ENCODE data around the gene KLHDC9. TPM values are rescaled to one million over a fixed set of nuclear protein-coding genes. Genes with fewer than 3 reads are reported as not detected.
"Not testable (repeated sequence)": the region's sequence is repeated elsewhere in the genome, so short reads cannot be mapped to it uniquely, and the experiment has no call there.

The KLHDC9 gene, protein sequence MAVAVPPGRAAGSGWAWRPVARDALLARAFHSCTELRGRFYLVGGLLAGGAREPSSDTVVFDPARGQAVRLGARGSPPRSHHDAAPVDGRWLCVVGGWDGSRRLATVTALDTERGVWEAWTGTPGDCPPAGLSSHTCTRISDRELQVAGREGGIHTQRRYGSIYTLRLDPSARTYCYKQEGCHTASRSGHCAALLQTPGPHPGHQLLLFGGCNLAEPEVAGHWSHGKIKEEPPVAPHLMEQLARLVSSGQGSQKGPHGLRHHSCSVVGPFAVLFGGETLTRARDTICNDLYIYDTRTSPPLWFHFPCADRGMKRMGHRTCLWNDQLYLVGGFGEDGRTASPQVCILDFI
- under 1 TPM; 0.38 to 0.53 TPM for total RNA-seq

DNA sequence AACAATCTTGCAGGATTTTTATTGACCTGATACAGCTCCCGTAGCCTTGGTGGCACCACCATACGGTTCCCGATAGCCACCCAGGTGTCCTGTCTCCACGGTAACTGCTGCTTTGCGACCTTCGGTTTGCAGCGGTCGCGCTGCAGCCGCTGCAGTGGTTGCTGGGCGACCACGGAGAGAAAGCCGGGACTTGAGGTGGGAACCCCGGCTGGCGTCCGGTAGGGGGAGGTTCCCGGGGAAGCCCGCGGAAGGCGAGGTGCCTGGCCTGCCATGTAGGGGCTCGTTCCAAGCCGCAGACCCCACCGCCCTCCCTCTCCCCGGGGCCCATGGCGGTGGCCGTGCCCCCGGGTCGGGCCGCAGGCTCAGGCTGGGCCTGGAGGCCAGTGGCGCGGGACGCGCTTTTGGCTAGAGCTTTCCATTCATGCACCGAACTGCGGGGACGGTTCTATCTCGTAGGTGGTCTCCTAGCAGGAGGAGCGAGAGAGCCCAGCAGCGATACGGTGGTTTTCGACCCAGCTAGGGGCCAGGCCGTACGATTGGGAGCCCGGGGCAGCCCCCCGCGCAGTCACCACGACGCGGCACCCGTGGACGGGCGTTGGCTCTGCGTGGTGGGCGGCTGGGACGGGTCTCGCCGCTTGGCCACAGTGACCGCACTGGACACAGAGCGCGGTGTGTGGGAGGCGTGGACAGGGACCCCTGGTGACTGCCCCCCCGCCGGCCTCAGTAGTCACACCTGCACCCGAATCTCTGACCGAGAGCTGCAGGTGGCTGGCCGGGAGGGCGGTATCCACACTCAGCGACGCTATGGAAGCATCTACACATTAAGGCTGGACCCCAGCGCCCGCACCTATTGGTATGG, at the start of gene KLHDC9:
Gene KLHDC9 (plus strand): TSS at position 152 of the 859 bp plus-strand sequence. CDS start 175 bp downstream, at position 327.
- CTCF ChIA-PET: interaction anchor here (0.6 to 4.0 kb wide), 32 partner anchors 10 to 866 kb away, joined by 3 to 42 read pairs (median 3); partner anchors contain the start of genes ARHGAP30, F11R, NECTIN4 and TSTD1
- POLR2A ChIA-PET: interaction anchor here (0.6 to 1.9 kb wide), 3 partner anchors 28 to 53 kb away, joined by 4 to 8 read pairs (median 5); partner anchors contain the start of genes ARHGAP30 and USF1

DNA sequence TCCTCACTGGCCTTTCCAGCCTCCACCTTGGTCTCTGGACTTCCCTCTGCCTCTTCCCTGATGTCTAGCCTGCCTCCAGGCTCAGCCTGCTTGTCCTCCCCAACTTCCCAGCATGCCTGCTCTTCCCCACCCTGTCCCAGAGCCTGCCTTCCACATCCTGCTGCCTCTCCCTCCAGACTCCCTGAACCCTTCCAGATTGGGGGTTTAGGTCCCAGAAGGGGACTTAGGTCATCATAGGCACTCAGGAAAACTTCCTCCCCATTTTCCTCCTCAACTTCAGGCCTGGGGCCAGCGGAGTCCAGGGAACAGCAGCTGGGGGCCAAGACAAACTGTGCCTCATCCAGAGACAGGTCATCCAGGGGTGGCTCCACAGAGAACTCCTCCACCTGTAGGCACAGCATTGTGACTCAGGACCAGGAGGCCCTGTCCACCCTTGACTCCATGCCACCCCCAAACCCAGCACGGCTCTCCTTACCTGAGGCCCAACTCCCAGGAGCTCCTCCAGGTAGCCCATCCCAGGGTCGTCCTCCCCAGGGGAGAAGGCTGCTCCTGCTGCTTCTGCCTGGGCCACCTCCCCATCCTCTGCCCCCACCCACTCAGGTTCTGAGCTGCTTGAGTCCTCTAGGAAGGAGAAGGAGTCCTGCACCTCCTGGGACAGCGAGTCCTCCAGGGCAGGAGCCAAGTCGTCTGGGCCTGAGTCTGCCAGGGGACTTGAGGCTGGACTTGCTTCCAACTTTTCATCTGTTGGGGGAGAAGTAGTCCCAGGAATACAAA, 49.0 kb upstream of the KLHDC9 start:
- CTCF ChIA-PET: no interaction called here
- POLR2A ChIA-PET: interaction anchor here (0.7 kb wide), 1 partner anchor 13 kb away, joined by 7 read pairs; no protein-coding TSS in a partner anchor

DNA sequence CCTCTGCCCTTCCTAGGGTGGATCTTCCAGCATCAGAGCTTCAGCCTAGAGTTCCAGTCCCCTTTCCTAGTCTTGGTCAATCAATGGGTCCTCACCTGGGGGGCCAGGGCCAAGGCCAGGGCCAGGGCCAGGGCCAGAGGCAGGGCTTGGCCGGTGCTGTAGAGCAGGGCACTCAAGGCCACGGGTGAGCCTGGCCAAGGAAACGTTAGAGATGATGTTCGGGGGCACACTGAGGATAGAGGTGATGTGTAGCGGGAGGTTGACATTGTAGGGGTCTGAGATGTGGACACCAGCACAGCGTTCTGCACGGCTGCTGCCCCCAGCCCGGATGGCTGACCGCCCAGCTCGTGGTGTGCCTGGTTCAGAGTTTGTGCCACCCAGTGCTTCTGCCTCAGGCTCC, 46.9 kb upstream of the KLHDC9 start:
- ChIA-PET POLR2A (no interaction called here), CTCF (interaction anchor here (1.2 to 1.5 kb wide), 2 partner anchors 11 to 18 kb away, joined by 4 to 5 read pairs; no protein-coding TSS in a partner anchor)

DNA sequence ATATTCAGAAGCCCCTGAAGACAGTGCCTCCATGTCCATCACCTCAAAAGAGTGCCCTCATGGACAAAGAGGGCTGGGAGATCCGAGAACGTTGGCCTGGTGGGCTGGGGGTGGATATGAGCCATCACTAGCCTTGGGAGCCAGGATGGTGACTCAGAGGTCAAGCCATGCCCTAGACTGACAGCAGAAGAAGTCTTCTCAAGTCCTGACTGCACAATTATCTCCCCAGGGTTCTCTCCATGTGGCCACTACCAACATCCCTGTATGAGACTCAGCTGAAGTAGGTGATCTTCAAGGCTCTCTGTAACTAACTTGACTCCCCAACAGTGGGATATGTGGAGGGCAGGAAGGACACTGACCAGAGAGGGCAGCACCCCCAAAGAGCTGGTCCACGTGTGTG, 45.3 kb upstream of the KLHDC9 start:
- ChIA-PET CTCF (no interaction called here), POLR2A (no interaction called here)

DNA sequence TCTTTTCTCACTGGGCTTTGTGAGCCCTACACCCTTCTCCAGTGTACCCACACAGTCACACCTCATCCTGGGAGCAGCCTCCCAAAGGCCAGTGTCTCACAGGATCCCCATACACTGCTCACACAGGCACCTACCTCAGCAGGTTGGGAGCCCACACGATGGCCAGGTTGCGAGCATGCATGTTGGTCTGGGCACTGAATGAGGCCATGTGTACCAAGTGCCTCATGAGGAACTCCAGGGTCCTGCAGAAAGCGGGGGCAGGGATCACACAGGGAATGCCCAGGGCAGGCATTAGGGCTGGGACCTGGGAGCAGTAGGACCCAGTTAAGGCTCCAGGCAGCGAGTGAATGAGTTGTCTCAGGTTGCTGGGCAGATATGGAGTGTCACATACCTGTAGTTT, 43.9 kb upstream of the KLHDC9 start:
- CTCF ChIA-PET: no interaction called here
- POLR2A ChIA-PET: no interaction called here

DNA sequence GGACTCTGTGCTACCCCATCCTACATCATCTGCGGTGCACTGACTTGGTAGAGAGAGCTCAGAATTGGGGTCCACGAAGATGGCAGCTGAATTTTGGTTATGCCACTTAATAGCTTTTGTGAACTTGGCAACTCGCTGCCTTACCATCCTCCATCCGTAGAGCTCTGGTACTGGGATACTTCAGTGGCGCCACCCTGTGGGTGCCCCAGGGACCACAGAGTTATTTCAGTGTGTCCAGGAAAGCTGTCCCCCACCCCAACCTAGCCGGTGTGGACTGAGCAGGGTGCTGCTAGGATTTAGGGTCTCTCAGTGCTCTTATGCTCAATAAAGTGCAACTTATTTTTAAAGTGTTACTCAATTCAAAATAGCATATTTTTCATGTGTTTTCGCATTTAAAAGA, 43.4 kb upstream of the KLHDC9 start:
- CTCF ChIA-PET: interaction anchor here (1.2 kb wide), 1 partner anchor 17 kb away, joined by 3 read pairs; no protein-coding TSS in a partner anchor
- POLR2A ChIA-PET: interaction anchor here (0.9 kb wide), 1 partner anchor 10 kb away, joined by 4 read pairs; no protein-coding TSS in a partner anchor

DNA sequence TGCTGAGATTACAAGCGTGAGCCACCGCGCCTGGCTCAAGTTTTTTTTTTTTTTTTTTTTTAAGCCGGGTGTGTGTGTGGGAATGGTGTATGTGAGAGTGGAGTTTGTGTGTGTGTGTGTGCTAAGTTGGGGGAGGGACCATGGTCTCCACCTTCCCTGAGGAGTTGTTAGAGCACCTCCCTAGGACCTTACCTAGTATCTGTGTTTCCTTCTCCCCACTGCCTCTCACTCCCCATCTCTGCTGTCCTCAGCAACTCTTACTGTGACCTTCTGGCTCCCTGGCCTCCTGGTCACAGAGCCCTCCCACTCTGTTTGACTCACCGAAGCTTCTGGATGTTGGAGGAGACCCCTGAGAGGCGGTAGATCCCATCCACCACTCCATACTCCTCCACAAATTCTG, 38.9 kb upstream of the KLHDC9 start:
- ChIA-PET POLR2A (interaction anchor here (0.7 kb wide), 1 partner anchor 10 kb away, joined by 3 read pairs; the partner anchor contains the start of gene ARHGAP30), CTCF (interaction anchor here (1.2 kb wide), 1 partner anchor 17 kb away, joined by 5 read pairs; no protein-coding TSS in a partner anchor)

DNA sequence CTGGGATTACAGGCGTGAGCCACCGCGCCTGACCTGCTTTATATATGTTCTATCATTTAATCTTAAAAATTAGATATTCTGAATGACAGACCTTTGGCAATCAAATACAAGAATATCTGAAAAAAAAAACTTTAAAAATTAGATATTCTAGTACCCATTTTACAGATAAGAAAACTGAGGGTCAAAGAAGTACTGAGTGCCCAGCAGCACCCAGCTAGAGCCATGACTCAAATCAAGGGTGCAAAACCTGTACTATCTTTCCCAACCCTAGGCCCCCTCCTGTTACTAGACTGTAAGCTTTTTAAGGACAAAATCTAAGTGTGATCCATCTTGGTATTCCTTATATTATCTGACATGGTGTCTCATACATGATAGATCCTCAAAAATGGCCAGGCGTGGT, 36.7 kb upstream of the KLHDC9 start:
- POLR2A ChIA-PET: interaction anchor here (1.8 kb wide), 1 partner anchor 8 kb away, joined by 6 read pairs; the partner anchor contains the start of gene ARHGAP30
- CTCF ChIA-PET: interaction anchor here (0.7 to 1.8 kb wide), 7 partner anchors 8 to 89 kb away, joined by 3 to 6 read pairs (median 3); partner anchors contain the start of gene ARHGAP30

DNA sequence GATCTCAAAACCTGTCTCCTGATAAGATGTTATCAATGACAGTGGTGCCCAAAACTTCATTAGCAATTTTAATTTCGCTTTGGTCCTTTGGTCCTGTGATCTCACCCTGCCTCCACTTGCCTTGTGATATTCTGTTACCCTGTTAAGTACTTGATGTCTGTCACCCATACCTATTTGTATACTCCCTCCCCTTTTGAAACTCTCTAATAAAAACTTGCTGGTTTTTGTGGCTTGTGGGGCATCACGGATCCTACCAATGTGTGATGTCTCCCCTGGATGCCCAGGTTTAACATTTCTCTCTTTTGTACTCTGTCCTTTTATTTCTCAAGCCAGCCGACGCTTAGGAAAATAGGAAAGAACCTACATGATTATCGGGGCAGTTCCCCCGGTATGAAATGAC, 34.2 kb upstream of the KLHDC9 start:
- CTCF ChIA-PET: interaction anchor here (1.6 kb wide), 1 partner anchor 24 kb away, joined by 8 read pairs; no protein-coding TSS in a partner anchor
- POLR2A ChIA-PET: not testable (repeated sequence)

DNA sequence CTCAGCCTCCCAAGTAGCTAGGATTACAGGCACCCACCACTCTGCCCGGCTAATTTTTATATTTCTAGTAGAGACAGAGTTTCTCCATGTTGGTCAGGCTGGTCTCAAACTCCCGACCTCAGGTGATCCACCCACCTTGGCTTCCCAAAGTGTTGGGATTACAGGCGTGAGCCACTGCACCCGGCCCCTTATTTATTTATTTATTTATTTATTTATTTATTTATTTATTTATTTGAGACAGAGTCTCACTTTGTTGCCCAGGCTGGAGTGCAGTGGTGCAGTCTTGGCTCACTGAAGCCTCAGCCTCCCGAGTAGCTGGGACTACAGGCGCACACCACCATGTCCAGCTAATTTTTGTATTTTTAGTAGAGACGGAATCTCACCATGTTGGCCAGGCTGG, 32.5 kb upstream of the KLHDC9 start:
- ChIA-PET CTCF (interaction anchor here (0.7 to 5.3 kb wide), 7 partner anchors 20 to 221 kb away, joined by 3 to 42 read pairs (median 6); partner anchors contain the start of genes KLHDC9 and USF1), POLR2A (interaction anchor here (1.0 kb wide), 1 partner anchor 27 kb away, joined by 3 read pairs; the partner anchor contains the start of gene TSTD1)

DNA sequence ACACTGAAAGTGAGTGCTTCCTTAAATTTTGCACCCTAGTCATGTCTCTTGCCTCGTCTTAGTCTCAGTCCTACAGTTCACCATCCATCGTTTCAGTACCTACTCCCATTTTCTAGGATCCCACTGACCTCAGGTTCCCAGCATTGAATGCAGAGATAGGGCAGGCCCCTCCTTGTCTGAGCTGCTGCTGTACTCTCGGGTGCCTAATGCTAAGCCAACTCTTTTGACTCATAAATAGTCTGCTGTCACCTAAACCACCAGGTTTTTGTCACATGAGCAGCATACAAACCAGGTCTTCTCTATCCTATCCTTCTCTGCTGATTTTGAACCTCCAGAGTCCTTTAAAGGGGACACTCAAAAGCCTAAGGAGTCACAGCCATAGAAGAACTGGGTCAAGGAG, 31.5 kb upstream of the KLHDC9 start:
- ChIA-PET CTCF (interaction anchor here (0.6 to 5.3 kb wide), 4 partner anchors 31 to 222 kb away, joined by 4 to 42 read pairs (median 6); partner anchors contain the start of gene KLHDC9), POLR2A (no interaction called here)

DNA sequence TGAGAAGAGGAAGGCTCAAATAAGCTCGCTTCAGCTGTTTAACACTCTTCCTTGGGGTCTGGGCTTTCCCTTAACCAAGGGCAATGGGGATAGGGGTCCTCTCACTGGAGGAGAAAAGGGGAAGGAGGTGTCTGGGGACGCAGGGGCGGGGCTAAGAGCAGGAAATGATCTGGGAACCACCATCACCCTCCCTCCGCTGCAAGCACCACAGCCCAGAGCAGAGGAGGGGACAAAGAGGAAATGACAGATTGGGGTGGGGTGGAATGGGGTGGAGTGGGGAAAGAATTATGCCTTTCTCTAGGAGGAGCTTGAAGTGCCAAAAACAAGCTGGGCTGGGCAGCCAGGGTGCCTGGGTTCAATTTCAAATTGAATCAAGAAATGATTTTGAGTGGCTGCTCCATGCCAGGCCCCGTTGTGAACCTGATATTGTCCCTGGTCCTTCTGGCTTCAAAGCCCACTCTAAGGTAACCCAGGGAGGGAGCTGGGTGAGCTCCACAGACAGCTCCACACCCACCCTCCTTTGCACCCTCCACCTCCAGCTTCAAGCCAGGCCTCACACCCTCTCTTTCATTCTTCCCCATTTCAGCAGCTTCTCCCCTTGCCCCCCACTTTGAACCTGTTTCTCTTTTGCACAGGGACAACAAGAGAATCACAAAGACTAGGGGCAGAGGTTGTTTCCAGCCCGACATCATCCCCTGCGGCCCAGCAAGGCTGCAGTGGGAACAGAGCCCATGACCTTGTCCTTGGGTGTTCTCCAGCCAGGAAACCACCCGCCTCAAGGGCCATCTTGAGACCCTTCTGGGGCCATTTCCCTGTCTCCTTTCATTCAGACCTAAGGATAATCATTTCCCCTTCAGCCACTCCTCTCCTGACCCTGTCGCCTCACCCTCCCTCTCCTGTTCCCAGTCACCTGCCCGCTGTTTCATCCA, 29.6 kb upstream of the KLHDC9 start:
- POLR2A ChIA-PET: interaction anchor here (1.0 to 3.9 kb wide), 7 partner anchors 7 to 64 kb away, joined by 3 to 45 read pairs (median 6); partner anchors contain the start of genes F11R, NIT1, PFDN2 and TSTD1

DNA sequence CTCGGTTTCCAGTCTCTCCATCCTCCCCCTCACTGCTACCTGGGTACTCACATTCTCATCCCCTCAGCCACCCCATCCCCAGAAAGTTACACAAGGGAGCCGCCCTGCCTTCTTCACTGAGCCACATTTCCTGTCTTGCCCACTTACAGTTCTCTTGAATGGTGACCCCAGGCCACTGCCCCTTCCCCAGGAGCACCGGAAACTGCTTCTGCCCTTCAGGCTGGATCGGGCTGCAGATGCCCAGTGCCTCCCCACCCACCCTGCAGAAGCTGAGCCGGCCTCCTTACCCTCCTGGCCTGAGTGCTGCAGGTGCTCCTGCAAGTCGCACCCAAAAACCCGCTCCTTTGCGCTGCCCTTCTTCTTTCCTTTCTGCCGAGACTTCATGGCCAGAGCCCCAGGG, 28.9 kb upstream of the KLHDC9 start:
- ChIA-PET CTCF (interaction anchor here (0.8 to 5.3 kb wide), 9 partner anchors 8 to 48 kb away, joined by 3 to 42 read pairs (median 6); partner anchors contain the start of genes KLHDC9, NIT1, PFDN2 and USF1), POLR2A (interaction anchor here (0.8 to 3.9 kb wide), 9 partner anchors 8 to 64 kb away, joined by 3 to 45 read pairs (median 6); partner anchors contain the start of genes F11R, KLHDC9, NIT1 and PFDN2)

More for the DNA sequence above, 29.6 kb upstream of the KLHDC9 start:
- CTCF ChIA-PET: interaction anchor here (0.6 to 5.3 kb wide), 11 partner anchors 8 to 67 kb away, joined by 3 to 42 read pairs (median 4); partner anchors contain the start of genes KLHDC9, NIT1, PFDN2 and USF1

DNA sequence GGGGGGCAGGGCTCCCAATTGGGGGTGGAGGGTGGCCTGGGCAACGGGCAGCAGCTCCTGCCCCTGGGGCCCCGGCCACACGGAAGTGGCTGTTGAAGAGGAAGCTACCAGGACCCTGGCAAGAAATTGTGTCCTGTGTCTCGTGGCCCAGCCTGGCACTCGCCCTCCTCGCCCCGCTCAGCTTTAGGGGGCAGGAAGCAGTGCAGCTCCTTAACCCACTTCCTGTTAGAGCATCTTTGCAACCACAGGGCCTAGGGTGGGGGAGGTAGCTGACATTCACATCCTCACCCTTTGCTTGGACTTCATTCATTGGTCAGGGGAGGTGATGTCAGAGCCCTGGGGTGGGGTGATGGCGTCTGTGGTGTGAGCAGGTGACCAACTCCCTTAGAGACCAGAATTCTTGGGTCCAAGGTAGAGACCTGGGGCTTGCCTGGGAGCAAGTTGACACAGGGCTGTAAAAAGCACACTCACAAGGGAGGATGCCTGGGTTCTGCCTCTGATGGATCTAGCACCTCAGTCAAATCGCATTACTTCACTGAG, 28.4 kb upstream of the KLHDC9 start, which contains the start of gene ARHGAP30:
Gene ARHGAP30 (minus strand): TSS at position 161 of the 540 bp plus-strand sequence. CDS start 267 bp downstream, outside the sequence.
- CTCF ChIA-PET: interaction anchor here (0.9 to 5.3 kb wide), 10 partner anchors 9 to 64 kb away, joined by 3 to 42 read pairs (median 6); partner anchors contain the start of genes KLHDC9, NIT1, PFDN2 and USF1
- POLR2A ChIA-PET: interaction anchor here (0.6 to 3.9 kb wide), 11 partner anchors 9 to 63 kb away, joined by 3 to 45 read pairs (median 4); partner anchors contain the start of genes F11R, KLHDC9, NIT1 and PFDN2

DNA sequence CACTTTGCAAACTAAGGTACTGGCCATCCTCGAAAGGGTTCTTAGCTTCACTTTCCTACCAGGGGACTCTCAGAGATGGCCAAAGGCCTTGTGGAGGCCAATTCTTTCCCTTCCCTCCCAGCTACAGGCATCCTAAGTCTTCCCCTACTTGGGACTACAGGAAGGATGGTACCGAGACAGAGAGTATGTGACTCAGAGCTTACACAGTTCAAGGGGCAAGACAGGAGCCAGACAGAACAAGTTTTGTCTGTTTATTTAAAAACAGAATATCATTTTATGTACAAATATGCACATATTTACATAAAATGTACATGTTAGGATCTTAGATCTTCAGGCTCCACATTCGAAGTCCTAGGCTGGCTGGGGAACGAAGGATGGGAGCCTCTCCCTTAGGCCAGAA, 27.4 kb upstream of the KLHDC9 start:
- CTCF ChIA-PET: interaction anchor here (0.9 to 5.3 kb wide), 9 partner anchors 9 to 63 kb away, joined by 3 to 42 read pairs (median 4); partner anchors contain the start of genes KLHDC9, NIT1 and PFDN2
- POLR2A ChIA-PET: interaction anchor here (1.3 to 3.9 kb wide), 5 partner anchors 10 to 50 kb away, joined by 3 to 45 read pairs (median 6); partner anchors contain the start of genes F11R, KLHDC9, NIT1 and PFDN2

DNA sequence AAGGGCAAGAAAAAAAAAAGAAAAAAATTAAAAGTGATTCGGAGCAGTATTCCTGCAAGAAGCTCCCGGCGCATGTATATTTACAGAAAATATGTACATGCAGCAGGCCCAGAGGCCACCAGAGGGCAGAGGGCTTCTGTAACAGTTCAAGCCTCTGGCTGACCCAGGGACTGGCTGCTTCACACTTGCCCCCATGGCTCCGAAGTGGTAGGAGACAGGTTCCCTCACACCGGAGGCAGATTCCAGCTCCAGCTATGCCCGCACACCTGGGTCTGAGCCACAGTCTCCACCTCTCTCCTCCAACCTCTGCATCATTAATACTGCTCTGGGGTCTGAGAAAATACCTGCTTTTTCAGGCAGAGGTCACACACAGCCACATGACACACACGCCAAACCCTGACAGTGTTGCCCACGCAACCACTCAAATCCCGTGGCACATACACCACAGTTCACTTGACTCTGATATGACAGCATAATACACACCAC, 26.2 kb upstream of the KLHDC9 start:
- CTCF ChIA-PET: interaction anchor here (0.7 to 3.5 kb wide), 12 partner anchors 10 to 86 kb away, joined by 3 to 11 read pairs (median 4); partner anchors contain the start of genes NIT1, PFDN2, TSTD1 and USF1
- POLR2A ChIA-PET: interaction anchor here (0.6 kb wide), 1 partner anchor 286 kb away, joined by 7 read pairs; no protein-coding TSS in a partner anchor

Data from activated CD8-positive, alpha-beta memory T cell treated with anti-CD3 and anti-CD28 coated beads for 36 hours (primary cell).